NCI-H1105 treated with DMSO at 0.1 percent for 48 hours (cell line): ENCODE results near the gene CCDC187.

Experiments used
- DNase-seq: peaks from one replicate; lab custom pipeline; 2025; lab: John Stamatoyannopoulos, UW

Gene CCDC187

GRCh38 chr9:136225366-136225747, 78.5 kb downstream of the CCDC187 start:
- DNase-seq = no peak

DNA sequence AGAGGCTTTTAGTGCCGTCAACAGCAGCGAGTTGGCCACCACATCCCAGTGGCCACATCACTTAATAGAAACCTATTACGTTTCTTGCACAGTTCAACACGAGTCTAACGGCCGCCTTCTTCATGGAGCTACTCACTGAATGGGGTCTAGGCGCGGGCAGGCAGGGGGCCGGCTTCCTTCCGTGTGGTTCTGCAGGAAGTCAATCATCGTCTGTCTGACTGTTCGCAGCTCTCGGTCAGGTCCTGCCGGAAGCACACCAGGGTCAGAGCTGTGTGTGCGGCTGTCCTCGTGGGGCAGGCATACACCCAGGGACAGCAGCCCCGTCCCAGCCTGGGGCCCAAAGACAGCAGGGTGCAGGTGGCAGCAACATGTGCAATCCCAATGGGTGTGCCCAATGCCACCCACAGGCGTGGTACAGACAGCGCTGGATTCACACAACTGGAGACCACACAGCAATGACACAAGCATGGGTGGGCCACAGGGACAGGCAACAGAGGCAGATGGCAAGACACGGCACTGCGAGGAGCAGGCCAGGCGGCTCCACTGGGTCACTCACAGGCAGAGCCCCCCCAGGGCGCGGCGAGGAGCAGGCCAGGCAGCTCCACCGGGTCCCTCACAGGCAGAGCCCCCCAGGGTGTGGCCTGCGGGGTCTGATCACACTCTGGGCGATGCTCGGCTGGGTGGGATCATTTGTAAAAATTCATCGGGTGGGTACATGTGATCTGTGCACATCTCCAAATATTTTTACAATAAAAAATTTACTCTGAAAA, 79.8 kb downstream of the CCDC187 start:
- DNase-seq = no peak

- DNase-seq = no peak
Observed at GRCh38 chr9:136222906-136223285, 81.0 kb downstream of the CCDC187 start.

DNA sequence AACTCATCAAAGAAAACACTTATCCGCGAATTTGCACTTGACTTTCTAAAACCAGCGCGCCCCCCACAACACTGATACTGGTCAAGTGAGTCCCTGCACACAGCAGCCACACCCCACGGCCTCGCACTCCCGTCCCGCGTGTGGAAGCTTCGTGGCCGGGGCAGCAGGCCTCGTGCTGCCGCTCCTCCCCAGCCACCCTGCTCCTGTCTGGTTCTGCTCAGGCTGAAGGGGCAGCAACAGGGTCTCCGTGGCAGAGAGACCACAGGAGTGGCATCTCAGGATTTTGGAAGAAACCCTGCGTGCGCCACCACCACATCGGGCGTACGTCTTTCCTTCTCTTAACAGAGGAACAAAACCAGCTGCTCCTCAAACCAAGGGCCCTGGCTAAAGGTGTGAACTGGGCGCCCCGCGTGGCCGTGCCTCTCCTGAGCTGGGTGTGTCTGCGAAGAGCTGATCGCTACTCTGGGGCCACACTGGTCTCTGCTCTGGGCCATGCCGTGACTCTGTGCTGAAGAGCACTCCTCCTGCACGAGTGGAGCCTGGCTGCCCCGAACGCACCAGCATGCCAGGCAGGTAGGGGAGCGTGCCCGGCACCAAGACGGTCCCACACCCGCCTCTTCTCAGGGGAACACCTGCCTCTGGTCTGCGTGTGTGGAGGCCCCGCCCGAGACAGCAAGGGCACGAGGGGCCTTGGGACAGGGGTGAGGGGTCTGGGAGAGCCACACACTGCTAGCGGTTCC, 81.6 kb downstream of the CCDC187 start:
- DNase-seq = no peak

DNA sequence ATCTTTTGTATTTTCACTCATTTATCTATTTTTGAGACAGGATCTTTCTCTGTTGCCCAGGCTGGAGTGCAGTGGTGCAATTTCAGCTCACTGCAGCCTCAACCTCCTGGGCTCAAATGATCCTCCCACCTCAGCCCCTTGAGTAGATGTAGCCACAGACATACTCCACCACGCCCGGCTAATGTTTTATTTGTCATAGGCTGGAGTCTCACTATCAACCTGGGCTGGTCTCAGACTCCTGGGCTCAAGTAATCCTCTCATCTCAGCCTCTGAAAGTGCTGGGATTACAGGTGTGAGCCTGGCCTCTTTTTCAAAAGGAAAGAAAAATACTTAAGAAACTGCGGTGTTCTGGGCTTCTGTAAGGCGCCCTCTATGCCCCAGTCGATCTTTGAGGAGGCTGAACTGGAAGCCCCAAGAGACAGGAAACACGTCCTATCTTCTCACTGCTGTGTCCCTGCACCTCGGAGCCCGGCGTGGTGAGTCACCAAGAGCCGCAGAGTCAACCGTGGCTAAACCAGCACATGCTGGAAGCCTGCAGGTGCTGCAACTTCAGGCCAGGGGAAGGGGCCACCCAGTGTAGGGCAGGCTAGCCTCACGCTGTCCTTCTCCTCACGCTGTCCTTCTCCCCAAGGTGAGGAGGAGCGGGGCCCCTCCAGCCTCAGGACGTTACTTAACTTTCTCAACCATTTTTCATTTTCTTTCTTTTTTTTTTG, 83.7 kb downstream of the CCDC187 start:
- no peak for DNase-seq

DNA sequence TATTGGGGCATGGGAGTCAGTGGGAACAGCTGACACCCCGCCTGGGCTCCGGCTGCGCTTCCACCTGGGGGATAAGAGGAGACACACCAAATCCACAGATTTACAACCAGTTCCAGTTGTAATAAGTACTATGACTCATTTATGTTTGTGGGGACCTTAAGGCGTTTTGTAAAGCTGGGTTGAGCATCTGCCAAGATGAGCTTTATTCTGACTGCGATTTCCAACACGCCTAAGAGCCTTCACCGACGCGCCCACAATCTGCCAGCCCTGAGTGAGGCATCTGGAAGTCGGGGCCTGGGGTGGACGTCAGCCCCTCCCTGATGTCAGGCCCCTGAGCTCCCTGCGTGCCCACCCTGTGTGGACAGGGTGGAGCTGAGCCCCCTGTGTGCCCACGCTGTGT, 84.6 kb downstream of the CCDC187 start:
- no peak for DNase-seq

- no peak for DNase-seq
Observed at GRCh38 chr9:136218673-136219072, 85.2 kb downstream of the CCDC187 start.

DNA sequence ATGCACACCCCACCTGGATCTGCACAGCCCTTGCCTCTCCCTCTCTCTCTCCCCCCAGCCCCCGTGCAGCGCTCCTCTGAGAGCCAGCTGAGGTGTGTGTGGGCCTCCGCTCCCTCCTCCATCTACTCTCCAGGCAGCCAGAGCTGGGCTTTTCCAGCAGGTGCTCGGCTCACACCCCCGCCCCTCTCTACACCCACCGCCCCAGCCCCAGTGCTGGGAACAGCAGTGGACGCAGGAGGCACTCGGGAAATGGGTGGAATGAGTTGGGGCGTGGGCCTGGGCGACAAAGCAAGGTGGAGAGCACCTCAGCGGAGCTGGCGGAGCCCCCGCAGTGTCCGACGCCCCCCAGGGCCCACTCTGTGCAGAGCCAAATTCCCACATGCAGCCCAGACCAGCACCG, 85.6 kb downstream of the CCDC187 start:
- no peak for DNase-seq

DNA sequence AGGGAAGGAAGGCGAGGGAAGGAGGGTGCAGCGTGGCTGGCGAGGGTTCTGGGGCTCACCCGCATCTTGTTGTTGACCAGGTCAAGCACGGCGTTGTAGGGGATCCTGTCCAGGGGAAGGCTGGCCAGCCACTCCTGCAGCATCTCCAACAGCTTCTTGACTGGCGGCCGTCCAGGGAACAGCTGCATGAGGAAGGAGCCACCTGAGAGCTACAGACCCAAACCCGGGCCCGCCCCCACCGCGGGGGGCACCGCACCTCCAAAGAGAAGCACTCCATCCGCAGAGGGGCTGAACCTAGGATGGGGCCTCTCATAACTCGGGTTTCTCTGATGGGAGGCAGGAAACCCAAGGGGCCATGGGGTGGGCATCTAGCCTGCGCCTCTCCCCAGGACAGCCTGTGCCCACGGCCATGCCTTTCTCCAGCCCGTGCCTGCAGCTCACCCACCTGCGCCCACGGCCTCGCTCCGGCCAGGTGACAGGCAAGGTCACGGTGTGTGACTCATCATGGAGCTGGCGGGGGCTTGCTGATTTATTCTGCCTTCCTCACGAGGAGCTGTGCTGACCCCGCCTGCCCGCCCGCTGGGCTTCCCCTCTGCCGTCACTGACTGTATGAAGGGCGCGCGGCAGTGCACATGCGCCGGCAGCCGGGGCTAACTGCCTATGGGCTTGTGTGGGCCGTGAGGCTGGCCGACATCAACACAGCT, 87.2 kb downstream of the CCDC187 start:
- DNase-seq = no peak

GRCh38 chr9:136213733-136214132, 90.2 kb downstream of the CCDC187 start:
- no peak for DNase-seq

DNA sequence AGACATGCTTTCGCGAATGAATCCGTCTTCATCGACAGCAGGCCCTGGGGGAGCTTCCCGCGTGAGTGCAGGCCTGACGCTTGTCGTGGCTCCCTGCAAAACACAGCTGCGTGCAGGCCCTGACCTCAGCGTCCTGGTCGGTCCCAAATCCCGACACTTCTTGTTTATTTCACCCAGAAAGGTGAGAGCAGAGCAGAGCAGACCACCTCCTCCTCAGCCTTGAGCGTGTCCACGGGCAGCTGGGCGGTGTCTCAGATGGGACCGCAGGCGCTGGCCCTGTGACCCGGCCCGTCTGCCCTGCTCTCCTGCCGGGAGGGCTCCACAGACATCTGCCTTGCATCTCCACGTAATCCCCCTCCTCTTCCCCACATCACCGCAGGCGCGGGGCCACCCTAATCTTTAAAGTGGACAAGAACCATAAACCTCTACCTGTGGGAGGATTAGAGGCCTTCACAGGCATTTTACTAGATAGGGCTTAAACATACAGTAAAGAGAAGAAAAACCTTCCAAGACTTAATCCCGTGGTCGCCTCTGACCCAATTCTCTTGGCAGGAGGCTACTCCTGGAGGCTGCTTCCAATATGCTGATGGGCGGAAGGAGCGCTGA, 91.4 kb downstream of the CCDC187 start:
- DNase-seq = no peak

- no peak for DNase-seq
Observed at GRCh38 chr9:136211441-136212344, 92.2 kb downstream of the CCDC187 start.

- DNase-seq = no peak
Observed at GRCh38 chr9:136211006-136211405, 92.9 kb downstream of the CCDC187 start.

DNA sequence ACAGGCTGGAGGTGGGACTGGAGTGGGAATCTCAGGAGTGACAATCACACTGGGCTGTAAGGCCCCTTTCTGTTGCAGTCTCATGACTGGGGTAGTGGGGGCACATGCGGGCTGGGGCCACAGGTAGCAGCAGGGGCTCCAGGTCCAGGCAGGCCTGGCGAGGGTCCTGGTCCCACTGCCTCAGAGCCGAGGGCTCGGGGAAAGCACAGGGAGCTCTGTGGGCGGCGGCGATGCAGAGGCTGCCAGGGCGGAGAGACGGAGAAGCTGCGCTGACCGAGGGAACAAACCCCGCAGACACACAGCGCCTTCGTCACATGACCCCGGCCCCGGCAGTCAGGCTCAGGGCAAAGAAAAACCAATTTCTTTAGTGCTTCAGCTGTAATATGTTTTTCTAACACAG, 93.6 kb downstream of the CCDC187 start:
- DNase-seq = no peak

- no peak for DNase-seq
Observed at GRCh38 chr9:136209786-136210185, 94.1 kb downstream of the CCDC187 start.

- DNase-seq = no peak
Observed at GRCh38 chr9:136209232-136209631, 94.7 kb downstream of the CCDC187 start.

DNA sequence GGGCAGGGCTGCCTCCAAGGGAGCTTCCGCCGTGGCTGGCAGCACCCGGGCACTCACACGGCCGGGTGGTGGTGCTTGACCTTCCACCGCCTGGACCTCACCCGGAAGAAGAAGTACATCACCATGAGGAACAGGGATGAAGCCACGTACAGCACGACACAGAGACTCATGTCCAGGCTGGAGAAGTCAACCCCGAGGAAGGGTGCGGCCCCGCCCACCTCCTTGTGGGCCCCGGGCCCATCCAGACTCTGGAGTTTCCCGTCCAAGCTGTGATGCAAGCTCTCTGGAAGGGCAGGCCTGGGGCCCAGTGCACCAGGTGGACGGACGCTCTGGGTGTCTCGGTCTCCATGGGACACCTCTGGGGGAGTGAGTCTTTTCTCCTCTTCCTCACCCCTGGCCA, 95.2 kb downstream of the CCDC187 start:
- DNase-seq = no peak

DNA sequence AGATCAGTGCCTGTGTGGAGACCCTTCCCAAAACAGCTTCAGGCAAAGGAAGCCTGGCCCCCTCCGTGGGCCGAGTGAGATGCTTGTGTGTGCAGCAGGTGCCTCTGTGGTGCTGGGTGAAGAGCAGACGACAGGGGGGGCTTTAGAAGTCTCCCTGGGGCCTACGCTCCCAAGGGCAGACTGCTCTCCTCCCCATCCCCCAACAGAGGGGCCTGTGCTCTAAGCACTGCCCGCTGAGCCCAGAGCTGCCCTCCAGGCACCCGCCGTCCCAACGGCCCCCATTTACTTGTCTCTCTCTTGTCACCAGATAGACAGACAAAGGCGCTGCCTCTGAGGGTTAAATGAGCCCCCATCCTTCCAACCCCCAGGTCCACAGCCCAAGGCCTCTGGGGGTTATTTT, 96.3 kb downstream of the CCDC187 start:
- no peak for DNase-seq

DNA sequence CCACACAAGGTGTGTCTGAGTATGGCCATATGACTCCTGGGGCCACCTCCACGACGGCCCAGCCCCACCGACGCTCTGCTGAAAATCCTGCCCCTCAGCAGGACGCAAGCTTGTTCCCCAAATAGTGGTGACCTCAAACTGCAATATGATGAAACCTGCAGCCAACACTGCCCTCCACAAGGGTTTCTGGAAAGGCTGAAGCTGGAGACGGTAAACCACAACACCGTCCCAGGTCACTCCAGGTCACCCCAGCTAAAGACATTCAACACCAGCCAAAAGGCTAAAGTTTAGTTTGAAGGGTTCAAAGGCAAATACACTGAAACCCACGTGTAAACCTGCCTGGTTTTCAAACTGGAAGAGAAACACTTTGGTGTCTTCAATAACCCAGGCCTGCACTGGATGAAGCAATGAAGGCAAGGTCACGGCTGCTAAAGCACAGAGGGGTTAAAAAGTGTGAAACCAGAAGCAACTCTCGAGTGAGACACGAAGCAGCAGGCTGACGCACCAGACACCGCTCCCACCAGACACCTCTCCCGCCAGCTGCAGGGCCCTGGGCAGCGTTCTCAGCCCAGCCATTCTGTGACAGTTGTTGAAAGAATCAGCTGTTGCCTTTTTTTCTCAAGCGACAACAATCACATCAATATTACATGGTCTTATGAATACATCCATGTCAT, 97.2 kb downstream of the CCDC187 start:
- DNase-seq = no peak

DNA sequence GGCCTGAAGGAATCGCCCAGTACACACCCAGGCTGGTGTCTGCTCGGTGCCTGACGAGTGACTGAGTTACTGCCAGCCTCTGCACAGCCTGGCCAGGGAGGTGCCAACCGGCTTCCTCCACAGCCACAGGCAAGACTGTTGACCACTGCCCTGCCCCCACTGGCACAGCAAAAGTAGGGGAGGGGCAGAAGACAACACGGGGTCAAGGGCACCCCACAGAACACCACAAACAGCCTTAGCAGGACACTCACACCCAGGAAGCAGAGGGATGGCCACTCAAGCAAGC, 98.2 kb downstream of the CCDC187 start:
- no peak for DNase-seq
